Activated CD8-positive, alpha-beta memory T cell treated with anti-CD3 and anti-CD28 coated beads for 4 hours (primary cell): Measurements from ENCODE around the gene FAM13C.
"Not testable (repeated sequence)": the region's sequence is repeated elsewhere in the genome, so short reads cannot be mapped to it uniquely, and the experiment has no call there.

Source experiments
- DNase-seq, 2 donors: peaks; one replicate each; pipeline ENCODE4 v3.0.0-alpha.2; 2020; ENCODE audit warnings: low read depth in 2 of 2

FAM13C gene

GRCh38 chr10:59234816-59235429, 127.4 kb downstream of the FAM13C start:
- DNase-seq: no peak

DNA sequence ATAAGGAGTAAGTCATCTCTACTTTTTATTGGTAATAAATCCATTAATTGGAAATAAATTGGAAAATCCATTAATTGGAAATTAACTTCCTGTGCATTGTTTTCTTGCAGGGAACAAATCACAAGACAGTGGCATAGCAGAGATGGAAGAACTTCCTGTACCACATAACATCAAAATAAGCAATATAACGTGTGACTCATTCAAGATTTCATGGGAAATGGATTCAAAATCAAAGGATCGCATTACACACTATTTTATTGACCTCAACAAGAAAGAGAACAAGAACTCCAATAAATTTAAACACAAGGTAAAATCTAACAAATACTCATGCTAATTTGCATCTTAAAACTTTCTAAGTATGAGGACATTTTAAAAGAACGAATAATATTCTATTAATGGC, 128.2 kb downstream of the FAM13C start:
- no peak for DNase-seq

- DNase-seq: no peak
Observed at GRCh38 chr10:59229441-59229840, 132.9 kb downstream of the FAM13C start.

DNA sequence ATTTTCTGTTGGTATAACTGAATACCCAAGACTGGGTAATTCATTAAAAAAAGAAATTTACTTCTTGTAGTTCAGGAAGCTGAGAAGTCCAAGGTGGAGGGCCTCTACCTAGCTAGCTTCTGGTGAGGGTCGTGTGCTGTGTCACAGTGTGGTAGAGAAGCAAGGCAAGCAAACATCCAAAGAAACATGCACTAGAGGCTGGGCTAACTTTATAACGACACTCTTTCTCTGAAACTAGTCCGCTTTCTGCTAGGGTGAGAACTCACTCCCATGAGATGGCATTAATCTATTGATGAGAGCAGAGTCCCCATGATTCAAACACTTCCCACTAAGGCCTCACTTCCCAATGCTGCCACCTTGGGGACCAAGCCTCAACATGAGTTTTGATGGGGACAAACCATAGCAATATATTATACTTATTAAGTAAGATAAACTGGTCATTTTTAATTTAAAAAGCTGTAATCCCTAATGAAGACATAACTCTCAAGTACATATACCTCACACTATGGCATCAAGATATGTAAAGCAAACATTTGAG, 135.1 kb downstream of the FAM13C start:
- DNase-seq: no peak

DNA sequence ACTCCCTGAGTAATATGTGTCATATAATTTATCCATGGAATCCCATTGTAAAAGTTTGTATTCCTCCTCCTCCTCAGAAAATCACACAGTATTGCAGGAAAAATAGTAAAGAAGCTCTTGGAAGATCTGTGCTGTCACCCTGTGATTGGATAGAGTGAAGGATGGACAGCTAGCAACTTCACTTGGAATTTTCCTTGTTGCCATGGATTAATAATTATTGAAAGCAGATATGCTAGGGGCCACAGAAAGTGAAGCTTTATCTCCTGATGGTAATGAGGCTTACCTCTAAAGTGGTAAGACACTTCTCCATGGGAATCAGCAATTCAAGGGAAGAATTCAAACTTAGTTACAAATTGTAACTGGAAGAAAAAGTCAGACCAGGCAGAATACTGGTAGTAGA, 137.1 kb downstream of the FAM13C start:
- no peak for DNase-seq

DNA sequence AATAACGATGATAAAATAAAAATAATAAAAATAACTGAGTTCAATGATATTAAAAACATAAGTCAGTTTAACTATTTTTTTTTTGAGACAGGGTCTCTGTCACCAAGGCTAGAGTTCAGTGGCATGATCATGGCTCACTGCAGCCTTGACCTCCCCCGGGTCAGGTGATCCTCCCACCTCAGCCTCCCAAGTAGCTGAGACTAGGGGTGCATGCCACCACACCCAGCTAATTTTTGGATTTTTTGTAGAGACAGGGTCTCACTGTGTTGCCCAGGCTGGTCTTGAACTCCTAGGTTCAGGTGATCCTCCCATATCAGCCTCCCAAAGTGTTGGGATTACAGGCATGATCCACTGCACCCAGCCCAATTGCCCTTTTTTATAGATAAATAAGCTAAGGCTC, 138.8 kb downstream of the FAM13C start:
- not testable (repeated sequence) for DNase-seq

- no peak for DNase-seq
Observed at GRCh38 chr10:59222788-59223187, 139.6 kb downstream of the FAM13C start.

- no peak for DNase-seq
Observed at GRCh38 chr10:59216178-59216869, 146.0 kb downstream of the FAM13C start.

DNA sequence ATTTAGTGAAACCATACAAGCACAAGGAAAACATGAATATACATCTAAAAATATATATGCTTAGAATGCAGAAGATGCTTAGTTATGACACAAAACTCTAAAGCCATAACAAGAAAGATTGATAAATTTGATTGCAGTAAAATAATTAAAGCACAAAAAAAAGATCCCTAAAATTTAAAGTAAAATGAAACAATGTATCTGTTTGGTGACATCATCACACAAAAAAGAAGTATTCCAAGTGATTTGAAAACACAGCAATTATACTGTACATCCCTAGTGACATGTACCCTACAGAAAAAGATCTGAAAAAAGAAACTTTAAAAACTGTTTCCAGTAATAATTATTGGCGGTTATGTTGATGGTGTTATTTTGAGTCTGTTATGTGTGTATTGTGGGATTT, 148.2 kb downstream of the FAM13C start:
- DNase-seq: no peak

DNA sequence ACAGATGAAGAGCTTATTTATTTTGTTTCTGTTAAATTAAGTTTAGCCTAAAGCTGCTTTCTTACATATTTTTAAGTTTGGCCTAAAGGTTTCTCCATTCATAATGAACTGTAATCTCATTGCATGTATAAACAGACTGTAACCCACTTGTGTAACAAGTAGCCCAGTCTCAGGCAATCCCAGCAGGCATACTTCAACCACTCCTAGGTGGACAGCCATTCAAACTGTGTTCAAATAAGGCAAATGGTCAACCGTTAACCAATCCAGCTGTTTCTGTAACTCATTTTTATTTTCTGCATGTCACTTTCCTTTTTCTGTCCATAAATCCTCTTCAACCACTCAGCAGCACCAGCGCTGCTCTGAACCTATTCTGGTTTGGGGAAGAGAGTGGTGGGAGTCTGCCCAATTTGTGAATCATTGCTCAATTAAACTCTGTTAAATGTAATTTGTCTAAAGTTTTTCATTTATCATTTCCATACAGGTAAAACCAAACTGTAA, 150.0 kb downstream of the FAM13C start:
- no peak for DNase-seq

DNA sequence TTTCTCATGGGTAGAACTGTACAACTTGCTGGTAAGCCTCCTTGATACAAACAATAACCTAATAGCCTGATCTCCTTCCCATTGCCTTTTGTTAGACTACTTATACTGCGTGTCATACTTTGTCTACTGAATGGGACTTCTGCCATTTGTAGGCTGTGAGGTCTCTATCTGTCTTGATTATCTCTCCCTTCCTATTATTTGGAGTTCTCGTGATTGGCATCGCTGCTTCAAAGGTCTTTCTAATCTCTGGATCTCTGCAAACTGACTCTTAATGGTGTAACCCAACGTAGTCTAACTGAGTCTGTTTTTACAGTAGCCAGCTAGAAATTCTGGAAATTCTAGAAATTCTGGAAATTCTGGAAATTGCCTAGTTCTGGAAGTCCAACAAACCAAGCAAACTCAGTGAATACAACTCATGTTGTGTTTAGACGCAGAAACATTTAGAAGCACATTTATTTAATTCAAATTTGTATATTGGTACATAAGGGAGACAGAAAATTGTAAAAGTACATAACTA, 156.1 kb downstream of the FAM13C start:
- DNase-seq: no peak
